ENCODE measurements around the gene LGR6.

DNA sequence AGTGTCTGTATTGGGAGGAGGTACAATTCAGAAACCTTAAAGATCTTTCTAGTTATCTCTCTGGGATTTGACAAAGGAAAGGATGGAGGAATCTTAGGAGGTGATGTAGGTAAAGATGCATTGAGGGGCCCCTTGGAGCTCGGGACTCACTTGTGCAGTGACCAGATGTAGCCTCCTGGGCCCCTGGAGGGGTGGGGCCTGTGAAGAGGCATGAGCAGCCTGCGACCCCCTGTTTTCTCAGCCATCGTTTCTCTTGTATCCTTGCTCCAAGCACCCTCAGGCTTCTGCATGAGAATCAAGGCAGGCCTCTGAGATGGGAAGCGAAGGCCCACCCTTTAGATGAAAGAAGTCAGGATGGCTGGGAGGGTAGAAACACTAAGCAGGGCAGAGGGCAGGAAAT, 39.6 kb downstream of the LGR6 start:
- TF ChIP-seq, protein P1, sequence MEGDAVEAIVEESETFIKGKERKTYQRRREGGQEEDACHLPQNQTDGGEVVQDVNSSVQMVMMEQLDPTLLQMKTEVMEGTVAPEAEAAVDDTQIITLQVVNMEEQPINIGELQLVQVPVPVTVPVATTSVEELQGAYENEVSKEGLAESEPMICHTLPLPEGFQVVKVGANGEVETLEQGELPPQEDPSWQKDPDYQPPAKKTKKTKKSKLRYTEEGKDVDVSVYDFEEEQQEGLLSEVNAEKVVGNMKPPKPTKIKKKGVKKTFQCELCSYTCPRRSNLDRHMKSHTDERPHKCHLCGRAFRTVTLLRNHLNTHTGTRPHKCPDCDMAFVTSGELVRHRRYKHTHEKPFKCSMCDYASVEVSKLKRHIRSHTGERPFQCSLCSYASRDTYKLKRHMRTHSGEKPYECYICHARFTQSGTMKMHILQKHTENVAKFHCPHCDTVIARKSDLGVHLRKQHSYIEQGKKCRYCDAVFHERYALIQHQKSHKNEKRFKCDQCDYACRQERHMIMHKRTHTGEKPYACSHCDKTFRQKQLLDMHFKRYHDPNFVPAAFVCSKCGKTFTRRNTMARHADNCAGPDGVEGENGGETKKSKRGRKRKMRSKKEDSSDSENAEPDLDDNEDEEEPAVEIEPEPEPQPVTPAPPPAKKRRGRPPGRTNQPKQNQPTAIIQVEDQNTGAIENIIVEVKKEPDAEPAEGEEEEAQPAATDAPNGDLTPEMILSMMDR (IDR thresholded peaks at IDR 0.05; ENCODE audit: low read depth, low read length) = no peak
- TF ChIP-seq POLR2A (IDR thresholded peaks at IDR 0.05; ENCODE audit: extremely low read depth, insufficient read length) = no peak
- TF ChIP-seq, protein P2, sequence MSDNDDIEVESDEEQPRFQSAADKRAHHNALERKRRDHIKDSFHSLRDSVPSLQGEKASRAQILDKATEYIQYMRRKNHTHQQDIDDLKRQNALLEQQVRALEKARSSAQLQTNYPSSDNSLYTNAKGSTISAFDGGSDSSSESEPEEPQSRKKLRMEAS (IDR thresholded peaks at IDR 0.05; ENCODE audit: low read depth, low read length) = no peak

Data from NB4 (cell line).